HK-2 (cell line): ENCODE data around the gene THAP3.
"Not testable (repeated sequence)": the region's sequence is repeated elsewhere in the genome, so short reads cannot be mapped to it uniquely, and the experiment has no call there.

Experiments
- DNase-seq: peaks from one replicate; pipeline ENCODE4 v3.0.0-alpha.2; 2018; ENCODE audit not compliant: unreplicated experiment

The THAP3 gene

GRCh38 chr1:6635161-6635909 lies 10.7 kb downstream of the THAP3 start:
- no peak for DNase-seq

GRCh38 chr1:6635910-6636760 lies 11.5 kb downstream of the THAP3 start:
- DNase-seq, result no peak

- DNase-seq, result not testable (repeated sequence)
Observed at GRCh38 chr1:6636778-6637177, 12.1 kb downstream of the THAP3 start.

- DNase-seq, result no peak
Observed at GRCh38 chr1:6637770-6638169, 13.1 kb downstream of the THAP3 start.

GRCh38 chr1:6638226-6638625 lies 13.6 kb downstream of the THAP3 start:
- no peak for DNase-seq

- not testable (repeated sequence) for DNase-seq
Observed at GRCh38 chr1:6640867-6641266, 16.2 kb downstream of the THAP3 start.

- DNase-seq, result no peak
Observed at GRCh38 chr1:6645018-6645417, 20.4 kb downstream of the THAP3 start.

GRCh38 chr1:6646499-6647148 lies 22.0 kb downstream of the THAP3 start:
- no peak for DNase-seq

GRCh38 chr1:6648556-6648955 lies 23.9 kb downstream of the THAP3 start:
- DNase-seq, result no peak

- DNase-seq, result no peak
Observed at GRCh38 chr1:6651909-6652308, 27.2 kb downstream of the THAP3 start.

- no peak for DNase-seq
Observed at GRCh38 chr1:6652986-6653385, 28.3 kb downstream of the THAP3 start.

GRCh38 chr1:6653436-6654290 lies 29.0 kb downstream of the THAP3 start:
- DNase-seq, result no peak

- DNase-seq, result no peak
Observed at GRCh38 chr1:6657138-6657537, 32.5 kb downstream of the THAP3 start.

GRCh38 chr1:6658359-6659060 lies 33.8 kb downstream of the THAP3 start:
- DNase-seq, result no peak

- no peak for DNase-seq
Observed at GRCh38 chr1:6660415-6661049, 35.9 kb downstream of the THAP3 start.

GRCh38 chr1:6662468-6662867 lies 37.8 kb downstream of the THAP3 start:
- not testable (repeated sequence) for DNase-seq

GRCh38 chr1:6666696-6667095 lies 42.0 kb downstream of the THAP3 start:
- DNase-seq, result no peak

- no peak for DNase-seq
Observed at GRCh38 chr1:6667139-6667538, 42.5 kb downstream of the THAP3 start.

GRCh38 chr1:6668503-6668902 lies 43.8 kb downstream of the THAP3 start:
- DNase-seq, result no peak

- no peak for DNase-seq
Observed at GRCh38 chr1:6672558-6672957, 47.9 kb downstream of the THAP3 start.
